HG03460 (cell line): Measurements from ENCODE around the gene PI4KA.
"Not testable (repeated sequence)": the region's sequence is repeated elsewhere in the genome, so short reads cannot be mapped to it uniquely, and the experiment has no call there.

Source experiments
- ATAC-seq: cut with Tn5 transposase; IDR thresholded peaks from one replicate; pipeline ENCODE4 v1.9.1; 2021; ENCODE audit not compliant: unreplicated experiment

The PI4KA gene

DNA sequence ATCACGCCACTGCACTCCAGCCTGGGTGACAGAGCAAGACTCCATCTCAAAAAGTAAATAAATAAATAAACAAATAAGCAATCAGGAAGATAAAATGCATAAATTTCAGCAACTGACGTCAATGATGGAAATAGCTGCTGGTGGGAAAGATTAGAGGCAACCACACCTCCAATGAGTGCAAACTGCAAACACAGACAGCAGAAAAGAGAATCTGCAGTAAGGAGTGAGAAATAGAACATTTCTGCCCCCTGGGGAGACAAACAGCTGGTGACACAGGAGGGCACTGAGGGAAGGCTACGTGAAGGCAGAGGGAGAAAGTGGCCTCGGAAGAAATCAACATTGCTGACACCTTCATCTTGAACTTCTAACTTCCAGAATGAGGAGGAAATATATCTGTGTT is 6.5 kb downstream of the PI4KA start:
- no peak for ATAC-seq

DNA sequence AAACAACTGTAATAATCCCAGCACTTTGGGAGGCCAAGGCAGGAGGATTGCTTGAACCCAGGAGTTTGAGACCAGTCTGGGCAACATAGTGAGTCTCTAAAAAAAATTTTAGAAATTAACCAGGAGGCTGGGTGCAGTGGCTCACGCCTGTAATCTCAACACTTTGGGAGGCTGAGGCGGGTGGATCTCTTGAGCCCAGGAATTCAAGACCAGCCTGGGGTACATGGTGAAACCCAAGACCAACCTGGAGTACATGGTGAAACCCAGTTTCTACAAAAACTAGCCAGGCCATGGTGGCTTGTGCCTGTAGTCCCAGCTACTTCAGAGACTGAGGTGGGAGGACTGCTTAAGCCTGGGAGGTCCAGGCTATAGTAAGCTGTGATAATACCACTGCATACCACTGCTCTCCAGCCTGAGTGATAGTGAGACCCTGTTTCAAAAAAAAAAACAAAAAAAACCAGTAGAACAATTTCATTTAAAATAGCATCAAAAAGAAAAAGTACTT is 11.2 kb downstream of the PI4KA start:
- ATAC-seq, result no peak

DNA sequence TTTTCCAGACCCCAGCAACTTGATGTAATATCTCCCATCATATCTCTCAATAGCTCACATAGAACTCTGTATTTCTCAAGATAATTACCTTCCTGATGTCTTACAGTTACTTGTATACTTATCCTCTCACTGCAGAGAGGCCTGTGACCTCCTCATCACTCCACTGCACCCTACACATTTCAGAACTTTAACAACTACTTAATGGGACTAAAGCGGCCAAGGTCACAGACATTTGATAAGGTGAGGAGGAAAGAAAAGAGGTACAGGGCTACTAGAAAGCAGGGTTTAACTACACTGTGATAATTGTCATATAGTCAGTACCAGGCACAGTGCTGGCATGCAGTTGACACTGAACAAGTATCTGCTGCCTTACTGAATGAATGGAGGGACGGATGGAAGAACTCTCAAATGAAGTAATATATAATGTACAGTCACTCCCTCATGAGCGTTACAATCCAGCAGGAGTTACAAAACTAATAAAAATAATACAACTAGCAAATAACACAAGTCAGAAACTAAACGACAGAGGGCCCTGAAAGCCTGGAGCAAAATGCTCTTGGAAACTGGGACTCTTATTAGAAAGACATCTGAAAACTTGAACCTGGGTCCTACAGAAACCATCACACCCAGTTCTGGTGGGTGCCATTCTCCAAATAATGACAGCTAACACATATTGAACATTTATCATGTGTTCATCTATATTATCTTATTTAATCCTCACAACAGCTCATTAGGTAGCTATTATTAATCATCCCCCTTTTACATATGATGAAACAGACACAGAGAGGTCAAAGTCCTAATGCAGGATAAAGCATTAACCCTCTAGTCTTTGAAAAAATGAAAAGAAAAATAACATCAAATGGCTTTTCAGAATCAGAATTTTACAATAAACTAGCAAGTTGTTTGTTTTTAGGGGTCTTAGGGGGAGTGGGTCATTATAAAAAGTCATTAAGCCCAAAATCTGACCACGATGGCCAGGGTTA is 14.3 kb downstream of the PI4KA start:
- ATAC-seq, result no peak

DNA sequence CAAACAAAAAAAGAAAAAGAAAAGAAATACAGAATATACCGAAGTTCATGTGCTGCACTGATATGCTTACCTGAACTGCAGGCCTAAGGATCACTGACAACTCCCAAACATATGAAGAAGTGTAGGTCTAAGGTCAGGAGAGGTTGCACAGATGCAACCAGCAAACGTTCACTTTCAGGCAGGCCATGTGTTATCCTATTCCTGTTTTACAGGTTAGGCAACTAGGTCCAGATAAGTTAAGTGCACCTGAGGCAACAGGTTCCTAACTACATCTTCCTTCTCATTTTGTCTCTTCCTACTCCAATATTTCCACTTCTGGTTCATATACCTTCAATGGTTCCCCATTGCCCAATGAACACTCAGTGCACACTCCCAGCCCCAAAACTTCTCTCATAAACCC is 15.1 kb downstream of the PI4KA start:
- ATAC-seq, result no peak

DNA sequence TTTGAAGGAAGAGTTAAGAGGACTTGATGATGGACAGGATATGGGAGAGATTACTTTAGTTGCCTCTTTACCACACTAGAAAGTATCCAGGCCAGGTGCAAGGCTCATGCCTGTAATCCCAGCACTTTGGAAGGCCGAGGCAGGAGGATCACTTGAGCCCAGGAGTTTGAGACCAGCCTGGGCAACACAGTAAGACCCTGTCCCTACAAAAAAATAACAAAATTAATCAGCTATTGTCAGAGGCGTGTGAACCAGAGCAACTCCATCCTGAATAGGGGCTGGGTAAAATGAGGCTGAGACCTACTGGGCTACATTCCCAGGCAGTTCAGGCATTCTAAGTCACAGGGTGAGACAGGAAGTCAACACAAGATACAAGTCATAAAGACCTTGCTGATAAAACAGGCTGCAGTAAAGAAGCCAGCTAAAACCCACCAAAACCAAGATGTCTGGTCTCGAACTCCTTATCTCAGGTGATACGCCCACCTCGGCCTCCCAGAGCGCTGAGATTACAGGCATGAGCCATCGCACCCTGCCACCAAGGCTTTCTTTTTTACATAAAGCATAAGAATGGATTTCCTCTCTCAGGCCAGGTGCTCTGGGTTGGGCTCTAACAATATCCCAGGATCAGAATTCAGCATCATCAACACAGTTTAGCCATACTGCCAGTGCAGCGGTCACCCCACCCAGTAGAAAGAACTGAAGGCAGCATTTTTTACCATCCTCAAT is 17.8 kb downstream of the PI4KA start:
- no peak for ATAC-seq

DNA sequence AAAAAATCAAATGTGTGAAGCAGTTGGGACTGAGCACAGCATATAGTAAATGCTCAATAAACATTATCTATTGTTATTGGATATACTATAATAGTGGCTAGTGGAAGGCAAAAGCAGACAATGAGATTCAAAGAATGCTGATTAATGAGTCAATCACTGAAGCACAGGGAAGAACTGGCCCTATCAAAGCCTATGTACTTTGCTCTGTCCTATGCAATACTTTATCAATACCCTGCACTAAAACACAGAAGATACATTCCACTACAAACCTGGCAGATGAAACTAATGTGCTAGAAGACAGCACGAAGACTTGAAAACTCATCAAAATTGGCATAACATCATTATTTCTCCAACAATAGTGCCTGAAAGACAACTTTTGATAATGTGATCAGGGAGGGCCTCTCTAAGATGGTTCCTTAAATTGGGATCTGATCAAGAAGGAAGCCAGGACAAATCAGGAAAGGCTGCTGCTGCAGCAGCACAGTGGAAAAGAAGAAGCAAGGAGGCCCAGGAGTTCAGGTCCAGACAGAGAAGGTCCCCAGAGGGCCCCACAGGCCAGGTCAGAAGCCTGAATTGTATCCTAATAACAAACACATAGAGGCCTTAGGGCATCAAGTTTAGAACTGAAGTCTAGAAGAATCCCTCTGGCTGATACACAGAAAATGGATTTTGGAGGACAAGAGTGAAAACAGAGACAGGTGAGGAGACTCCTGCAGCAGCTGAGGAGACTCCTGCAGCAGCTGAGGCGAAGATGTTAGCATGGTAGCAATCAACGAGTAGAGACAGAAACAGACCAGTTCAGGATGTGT is 18.6 kb downstream of the PI4KA start:
- ATAC-seq, result no peak

DNA sequence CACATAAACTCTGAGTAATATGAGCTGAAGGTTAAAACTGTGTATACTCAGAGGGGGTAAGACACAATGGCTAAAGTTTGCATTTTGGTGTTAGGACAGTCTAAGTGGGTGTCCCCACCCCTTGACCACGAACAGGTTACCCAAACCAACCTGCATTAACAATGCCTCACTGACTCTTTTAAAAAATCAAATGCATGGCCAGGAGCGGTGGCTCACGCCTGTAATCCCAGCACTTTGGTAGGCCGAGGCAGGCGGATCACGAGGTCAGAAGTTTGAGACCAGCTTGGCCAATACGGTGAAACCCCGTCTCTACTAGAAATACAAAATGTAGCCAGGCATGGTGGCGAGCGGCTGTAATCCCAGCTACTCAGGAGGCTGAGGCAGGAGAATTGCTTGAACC is 19.3 kb downstream of the PI4KA start:
- ATAC-seq, result not testable (repeated sequence)

DNA sequence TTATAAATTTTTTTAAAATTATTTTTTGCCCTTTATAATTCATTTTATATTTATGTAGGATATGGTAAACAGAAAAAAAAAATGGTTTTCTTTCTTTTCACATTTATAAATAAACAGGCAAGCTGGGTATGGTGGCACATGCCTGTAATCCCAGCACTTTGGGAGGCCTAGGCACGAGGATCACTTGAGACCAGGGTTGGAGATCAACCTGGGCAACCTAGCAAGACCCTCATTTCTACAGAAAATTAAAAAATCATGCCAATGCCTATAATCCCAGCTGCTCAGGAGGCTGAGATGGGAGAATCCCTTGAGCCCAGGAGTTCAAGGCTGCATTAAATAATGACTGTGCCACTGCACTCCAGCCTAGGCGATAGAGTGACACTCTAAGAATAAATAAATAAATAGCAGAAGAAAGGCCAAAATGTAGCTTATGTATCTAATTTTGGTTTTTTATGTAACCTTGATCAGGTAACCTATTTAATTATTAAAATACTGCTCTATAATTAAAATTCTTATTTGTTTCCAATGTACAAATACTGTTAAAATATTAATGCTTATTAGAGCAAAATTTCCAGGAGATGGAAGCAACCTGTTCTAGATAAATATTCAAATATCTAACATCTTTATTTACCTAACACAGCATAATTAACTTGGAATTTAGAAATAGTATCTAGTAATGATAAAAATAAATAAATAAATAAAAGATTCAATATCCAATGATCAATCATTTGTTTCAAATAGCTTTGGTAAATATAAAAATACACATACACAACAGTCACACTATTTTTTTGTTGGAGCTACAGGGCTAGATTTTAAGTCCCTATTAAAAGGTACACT is 21.4 kb downstream of the PI4KA start:
- no peak for ATAC-seq

DNA sequence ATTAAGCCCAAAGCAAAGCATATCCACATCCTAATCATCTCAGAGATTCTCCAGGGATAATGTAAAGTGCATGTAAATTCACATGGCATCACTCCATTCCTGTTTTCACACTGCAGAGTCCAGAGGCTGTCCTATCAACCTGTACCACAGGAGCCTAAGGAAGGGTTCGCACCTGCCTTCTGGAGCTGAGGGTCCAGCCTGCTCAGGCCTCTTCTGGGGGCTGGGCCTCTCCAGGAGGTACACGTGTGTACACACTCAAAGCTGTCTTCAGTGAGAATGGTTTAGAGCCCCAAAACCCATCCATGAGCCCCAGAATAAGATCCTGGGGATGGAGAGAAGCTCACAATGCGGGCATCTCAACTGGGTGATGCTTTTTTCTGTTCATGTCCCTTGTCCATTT is 23.9 kb downstream of the PI4KA start:
- no peak for ATAC-seq

DNA sequence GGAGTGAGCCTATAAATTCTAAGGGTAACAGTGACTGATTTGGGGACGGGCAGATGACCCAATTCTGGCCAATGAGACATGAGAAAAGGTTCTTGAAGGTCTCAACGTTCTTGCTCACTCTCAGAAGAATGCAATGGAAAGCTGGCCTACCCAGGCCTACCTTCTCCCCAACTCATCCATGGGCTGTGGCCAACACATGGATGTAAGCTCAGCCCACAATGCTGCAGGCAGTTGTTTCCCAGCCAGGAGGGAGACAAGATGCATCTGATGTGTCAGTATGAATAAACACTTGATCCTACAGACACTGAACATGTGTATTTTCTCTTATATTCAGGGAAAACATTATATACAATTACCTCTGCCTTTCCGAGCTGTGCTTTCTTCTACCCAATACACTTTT is 24.4 kb downstream of the PI4KA start:
- ATAC-seq, result no peak

DNA sequence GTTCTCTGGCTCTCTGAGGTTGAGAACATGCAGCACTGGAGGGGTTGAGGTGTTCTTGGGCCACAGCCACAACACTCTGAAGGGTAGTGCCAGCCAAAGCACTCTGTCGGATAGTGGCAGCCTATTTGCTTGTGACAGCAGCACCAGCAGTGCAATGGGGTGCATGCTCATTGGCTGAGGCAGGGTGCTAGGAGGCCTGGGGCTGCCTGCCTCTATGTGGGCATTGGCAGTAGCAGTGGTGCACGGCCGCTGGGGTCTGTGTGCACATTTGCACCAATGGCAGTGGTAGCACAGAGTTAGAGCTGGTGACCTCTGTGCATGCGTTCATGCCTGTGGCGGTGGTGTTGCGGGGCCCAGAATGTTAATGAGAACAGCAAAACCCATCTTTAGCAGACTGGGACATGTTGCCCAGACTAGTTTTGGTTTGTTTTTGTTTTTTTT is 25.4 kb downstream of the PI4KA start:
- ATAC-seq, result no peak

DNA sequence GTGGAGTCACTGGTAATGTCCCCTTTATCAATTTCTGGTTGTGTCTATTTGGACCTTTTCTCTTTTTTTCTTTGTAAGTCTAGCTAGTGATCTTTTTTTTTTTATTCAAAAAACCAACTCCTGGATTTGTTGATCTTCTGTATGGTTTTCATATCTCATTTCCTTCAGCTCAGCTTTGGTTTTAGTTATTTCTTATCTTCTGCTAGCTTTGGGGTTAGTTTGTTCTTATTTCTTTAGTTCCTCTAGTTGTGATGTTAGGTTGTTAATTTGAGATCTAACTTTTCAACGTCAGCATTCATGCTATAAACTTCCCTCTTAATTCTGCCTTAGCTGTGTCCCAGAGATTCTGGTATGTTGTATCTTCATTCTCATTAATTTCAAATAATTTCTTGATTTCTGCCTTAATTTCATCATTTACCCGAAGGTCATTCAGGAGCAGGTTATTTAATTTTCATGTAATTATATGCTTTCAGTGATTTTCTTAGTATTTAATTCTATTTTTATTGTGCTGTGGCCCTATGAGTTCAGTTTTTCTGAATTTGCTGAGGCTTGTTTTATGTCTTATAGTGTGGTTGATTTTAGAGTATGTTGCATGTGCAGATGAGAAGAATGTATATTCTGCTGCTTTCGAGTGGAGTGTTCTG is 29.0 kb downstream of the PI4KA start:
- no peak for ATAC-seq

DNA sequence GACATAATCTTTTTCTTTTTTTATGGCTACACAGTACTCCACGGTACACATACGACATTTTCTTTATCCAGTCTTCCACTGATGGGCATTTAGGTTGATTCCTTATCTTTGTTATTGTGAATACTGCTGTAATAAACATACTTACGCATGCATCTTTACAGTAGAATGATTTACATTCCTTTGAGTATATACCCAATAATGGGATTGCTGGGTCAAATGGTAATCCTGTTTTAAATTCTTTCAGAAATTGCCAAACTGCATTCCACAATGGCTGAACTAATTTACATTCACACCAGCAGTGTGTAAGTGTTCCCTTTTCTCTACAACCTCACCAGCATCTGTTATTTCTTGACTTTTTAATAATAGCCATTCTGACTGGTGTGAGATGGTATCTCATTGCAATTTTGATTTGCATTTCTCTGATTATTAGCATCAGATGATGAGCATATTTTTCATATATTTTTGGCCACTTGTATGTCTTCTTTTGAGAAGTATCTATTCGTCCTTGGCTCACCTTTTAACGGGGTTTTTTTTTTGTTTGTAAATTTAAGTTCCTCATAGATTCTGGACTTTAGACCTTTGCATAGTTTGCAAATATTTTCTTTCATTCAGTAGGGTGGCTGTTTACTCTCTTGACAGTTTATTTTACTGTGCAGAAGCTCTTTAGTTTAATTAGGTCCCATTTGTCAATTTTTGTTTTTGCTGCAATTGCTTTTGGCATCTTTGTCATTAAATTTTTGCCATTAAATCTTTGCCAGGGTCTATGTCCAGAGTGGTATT is 32.0 kb downstream of the PI4KA start:
- not testable (repeated sequence) for ATAC-seq

DNA sequence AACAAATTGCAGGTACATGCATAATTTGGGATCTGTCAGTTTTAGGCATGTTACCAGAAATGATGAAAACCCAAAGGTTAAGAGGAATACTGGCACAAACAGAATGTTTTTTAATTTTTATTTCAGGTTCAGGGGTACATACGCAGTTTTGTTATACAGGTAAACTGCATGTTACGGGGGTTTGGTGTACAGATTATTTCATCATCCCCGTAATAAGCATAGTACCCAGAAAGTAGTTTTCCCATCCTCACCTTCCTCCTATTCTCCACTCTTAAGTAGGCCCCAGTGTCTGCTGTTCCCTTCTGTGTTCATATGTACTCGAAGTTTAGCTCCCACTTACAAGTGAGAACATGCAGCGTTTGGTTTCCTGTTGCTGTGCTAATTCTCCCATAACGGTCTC is 33.0 kb downstream of the PI4KA start:
- ATAC-seq, result no peak

DNA sequence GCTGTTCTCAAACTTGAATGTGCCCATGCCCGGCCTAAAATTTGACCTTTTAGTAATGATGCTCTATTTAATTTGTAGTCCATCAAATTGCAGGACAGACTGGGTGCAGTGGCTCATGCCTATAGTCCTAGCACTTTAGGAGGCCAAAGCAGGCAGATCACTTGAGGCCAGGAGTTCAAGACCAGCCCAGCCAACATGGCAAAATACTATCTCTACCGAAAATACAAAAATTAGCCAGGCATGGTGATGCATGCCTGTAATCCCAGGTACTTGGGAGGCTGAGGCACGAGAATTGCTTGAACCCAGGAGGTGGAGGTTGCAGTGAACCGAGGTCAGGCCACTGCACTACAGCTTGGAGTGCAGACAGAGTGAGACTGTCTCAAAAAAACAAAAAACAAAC is 33.4 kb downstream of the PI4KA start:
- ATAC-seq, result not testable (repeated sequence)

DNA sequence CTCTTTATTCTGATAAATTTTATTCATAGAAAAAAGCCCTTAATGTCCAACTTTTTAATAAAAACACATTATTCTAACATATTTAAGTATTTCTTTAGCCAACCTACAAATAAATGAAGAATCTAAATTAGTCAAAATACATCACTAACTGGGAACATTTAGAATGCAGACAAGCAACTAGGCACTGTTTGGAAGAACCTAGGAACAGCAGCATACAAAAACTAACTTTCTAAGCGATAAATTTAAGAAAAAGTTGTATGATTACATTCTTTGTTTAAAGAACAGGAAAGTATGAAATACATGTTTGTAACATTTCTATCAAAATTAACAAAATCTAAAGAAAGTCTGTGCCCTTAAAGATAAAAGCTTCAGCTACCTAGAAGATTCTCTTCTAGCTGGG is 35.3 kb downstream of the PI4KA start:
- no peak for ATAC-seq

DNA sequence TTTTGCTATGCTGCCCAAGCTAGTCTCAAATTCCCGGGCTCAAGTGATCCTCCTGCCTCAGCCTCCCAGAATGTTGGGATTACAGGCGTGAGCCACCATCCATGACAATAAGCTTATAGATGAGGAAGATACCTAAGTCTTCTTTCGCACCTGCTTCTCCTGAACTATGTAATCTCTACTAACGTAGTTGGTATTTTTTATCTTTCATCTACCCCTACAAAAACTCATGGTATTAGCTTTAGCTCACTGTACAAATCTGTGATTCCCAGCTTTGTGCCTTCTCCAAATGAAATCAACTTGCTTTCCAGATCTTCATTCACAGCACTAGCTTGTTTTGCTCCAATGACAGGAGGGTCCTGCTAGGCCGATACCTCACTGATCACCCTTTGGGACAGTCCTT is 36.4 kb downstream of the PI4KA start:
- ATAC-seq, result no peak

DNA sequence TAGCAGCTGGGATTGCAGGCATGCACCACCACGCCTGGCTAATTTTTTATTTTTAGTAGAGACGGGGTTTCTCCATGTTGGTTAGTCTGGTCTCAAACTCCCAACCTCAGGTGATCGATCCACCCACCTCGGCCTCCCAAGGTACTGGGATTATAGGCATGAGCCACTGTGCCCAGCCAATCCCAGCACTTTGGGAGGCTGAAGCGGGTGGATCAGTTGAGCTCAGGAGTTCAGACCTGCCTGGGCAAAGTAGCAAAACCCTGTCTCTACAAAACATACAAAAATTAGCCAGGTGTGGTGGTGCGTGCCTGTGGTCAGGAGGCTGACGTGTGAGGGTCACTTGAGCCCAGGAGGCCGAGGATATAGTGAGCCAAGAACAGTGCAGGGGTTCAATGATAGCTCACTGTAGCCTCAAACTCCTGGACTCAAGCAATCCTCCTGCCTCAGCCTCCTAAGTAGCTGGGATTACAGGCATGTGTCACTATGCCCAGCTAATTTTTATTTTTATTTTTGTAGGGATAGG is 36.8 kb downstream of the PI4KA start:
- not testable (repeated sequence) for ATAC-seq

DNA sequence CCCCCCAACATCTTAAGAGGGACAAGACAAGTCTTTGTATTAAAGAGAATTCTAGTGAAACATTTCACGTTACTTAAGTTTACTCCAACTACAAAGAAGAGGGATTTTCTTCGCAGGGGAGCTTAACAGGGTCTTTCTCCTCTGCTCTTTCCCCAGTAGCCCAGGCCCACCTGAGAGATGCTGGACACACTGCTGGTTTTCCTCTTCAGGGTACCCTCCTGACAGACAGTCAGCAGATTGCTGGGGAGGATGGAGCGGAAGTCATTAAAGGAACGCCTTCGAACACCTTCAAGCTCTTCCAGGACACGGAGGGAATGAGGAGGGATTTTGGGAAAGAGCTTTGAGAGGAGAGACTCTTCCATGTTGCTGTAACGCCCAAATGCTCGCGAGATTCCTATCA is 39.1 kb downstream of the PI4KA start:
- ATAC-seq, result no peak
